T-helper 1 cell treated with Interleukin-12 subunit alpha and Interleukin-12 subunit beta and Interleukin-4 antibody, amounts not matched to agents 30 μg/mL and 1 μg/mL, for 36 hours (primary cell): Measurements from ENCODE around the gene RNPEP.
"Not testable (repeated sequence)": the region's sequence is repeated elsewhere in the genome, so short reads cannot be mapped to it uniquely, and the experiment has no call there.

Source experiments
- H3K27ac Mint-ChIP-seq: one replicate; pipeline ENCODE4 v1.8.0; 2021; ENCODE audit warnings: mild to moderate bottlenecking, mixed read lengths
- H3K27me3 Mint-ChIP-seq: one replicate; pipeline ENCODE4 v1.8.0; 2021; ENCODE audit warnings: low read depth, mixed read lengths
- H3K36me3 Mint-ChIP-seq: one replicate; pipeline ENCODE4 v1.8.0; 2021; ENCODE audit warnings: low read depth, mixed read lengths
- H3K4me1 Mint-ChIP-seq: one replicate; pipeline ENCODE4 v1.8.0; 2021; ENCODE audit warnings: low read depth, mixed read lengths
- H3K4me3 Mint-ChIP-seq: one replicate; pipeline ENCODE4 v1.8.0; 2021; ENCODE audit warnings: mild to moderate bottlenecking, moderate library complexity, mixed read lengths
- H3K9me3 Mint-ChIP-seq: one replicate; pipeline ENCODE4 v1.8.0; 2021; ENCODE audit warnings: mixed read lengths

RNPEP gene, protein sequence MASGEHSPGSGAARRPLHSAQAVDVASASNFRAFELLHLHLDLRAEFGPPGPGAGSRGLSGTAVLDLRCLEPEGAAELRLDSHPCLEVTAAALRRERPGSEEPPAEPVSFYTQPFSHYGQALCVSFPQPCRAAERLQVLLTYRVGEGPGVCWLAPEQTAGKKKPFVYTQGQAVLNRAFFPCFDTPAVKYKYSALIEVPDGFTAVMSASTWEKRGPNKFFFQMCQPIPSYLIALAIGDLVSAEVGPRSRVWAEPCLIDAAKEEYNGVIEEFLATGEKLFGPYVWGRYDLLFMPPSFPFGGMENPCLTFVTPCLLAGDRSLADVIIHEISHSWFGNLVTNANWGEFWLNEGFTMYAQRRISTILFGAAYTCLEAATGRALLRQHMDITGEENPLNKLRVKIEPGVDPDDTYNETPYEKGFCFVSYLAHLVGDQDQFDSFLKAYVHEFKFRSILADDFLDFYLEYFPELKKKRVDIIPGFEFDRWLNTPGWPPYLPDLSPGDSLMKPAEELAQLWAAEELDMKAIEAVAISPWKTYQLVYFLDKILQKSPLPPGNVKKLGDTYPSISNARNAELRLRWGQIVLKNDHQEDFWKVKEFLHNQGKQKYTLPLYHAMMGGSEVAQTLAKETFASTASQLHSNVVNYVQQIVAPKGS

DNA sequence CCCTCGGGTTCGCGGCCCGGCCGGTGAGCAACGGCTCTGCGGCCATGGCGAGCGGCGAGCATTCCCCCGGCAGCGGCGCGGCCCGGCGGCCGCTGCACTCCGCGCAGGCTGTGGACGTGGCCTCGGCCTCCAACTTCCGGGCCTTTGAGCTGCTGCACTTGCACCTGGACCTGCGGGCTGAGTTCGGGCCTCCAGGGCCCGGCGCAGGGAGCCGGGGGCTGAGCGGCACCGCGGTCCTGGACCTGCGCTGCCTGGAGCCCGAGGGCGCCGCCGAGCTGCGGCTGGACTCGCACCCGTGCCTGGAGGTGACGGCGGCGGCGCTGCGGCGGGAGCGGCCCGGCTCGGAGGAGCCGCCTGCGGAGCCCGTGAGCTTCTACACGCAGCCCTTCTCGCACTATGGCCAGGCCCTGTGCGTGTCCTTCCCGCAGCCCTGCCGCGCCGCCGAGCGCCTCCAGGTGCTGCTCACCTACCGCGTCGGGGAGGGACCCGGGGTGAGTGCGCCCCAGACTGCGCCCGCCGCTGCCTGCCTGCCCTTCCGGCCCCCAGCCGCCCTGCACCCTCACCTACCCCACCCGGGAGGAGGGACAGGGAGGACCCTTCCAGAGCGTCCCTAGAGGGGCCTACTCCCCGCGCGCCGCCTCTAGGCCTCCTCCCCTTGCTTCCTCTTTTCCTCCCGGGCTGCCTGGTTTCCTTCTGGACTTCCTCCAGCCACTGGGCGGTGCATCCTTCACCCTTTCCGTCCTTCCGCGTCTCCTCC, at the start of gene RNPEP:
RNPEP (plus strand) TSS at position 26 of the 757 bp plus-strand sequence; CDS start at position 45, 19 bp downstream.
- Mint-ChIP-seq H3K36me3 (peaks cover 5% of the 10 kb centered on the region), H3K9me3 (no peaks in the 10 kb centered on the region), H3K4me3 (peak within 1 kb of the TSS; percentile 100), H3K27ac (peak within 1 kb of the TSS; percentile 95), H3K27me3 (no peaks in the 10 kb centered on the region), H3K4me1 (peaks cover 19% of the 10 kb centered on the region)

DNA sequence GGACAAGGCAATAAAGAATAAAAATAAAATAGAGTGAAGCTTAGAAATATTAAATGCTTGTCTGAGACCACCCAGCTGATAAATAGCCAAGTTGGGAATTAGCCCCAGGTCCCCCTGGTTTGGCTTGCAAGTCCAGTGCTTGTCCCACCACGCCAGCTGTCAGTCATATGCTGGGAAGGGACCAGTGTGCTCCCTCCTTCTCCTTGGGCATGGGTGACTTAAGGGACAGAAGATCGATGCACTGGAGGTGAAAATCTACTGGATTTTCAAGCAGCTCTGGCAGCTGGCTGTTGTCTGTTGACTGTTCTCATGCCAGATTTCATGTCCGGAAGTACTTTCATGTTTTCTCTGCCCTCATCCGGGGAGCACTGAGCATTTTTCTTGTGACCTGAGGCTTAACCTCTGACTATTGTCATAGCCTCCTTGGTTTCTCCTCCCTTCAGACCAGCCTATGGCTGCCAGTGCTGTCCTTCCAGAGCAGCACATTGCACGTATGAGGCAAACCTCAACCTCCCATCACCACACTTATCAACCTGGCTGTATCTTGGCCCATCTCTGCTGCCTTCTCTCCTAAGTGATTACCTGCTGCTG, 48.5 kb upstream of the RNPEP start:
- Mint-ChIP-seq H3K9me3 (no peaks in the 10 kb centered on the region), H3K4me1 (no peaks in the 10 kb centered on the region), H3K36me3 (no peaks in the 10 kb centered on the region), H3K27ac (no peak overlapping the region), H3K27me3 (peaks cover 16% of the 10 kb centered on the region), H3K4me3 (no peak overlapping the region)

DNA sequence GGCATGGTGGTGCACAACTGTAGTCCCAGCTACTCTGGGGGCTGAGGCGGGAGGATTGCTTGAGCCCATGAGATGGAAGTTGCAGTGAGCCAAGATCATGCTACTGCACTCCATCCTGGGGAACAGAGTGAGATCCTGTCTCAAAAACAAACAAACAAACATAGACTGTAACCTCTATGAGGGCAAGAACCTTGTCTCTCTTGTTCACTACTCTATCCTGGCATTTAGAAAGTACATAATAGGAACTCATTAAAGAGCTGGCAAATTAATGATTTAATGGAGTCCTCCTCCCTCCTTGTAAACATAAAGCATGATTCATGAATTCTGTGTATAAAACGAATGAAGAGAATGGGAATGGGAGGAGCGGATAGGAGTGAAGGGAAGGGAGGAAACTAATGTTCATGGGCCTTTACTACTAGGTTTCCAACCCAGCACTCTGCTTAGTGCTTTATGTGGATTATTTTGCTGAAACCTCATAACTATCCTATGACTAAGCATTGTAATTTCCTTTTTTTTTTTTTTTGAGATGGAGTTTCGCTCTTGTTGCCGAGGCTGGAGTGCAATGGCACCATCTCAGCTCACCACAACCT, 44.7 kb upstream of the RNPEP start:
- Mint-ChIP-seq H3K4me3 (no peak overlapping the region), H3K36me3 (no peaks in the 10 kb centered on the region), H3K4me1 (no peaks in the 10 kb centered on the region), H3K9me3 (no peaks in the 10 kb centered on the region), H3K27me3 (peaks cover 16% of the 10 kb centered on the region), H3K27ac (no peak overlapping the region)

DNA sequence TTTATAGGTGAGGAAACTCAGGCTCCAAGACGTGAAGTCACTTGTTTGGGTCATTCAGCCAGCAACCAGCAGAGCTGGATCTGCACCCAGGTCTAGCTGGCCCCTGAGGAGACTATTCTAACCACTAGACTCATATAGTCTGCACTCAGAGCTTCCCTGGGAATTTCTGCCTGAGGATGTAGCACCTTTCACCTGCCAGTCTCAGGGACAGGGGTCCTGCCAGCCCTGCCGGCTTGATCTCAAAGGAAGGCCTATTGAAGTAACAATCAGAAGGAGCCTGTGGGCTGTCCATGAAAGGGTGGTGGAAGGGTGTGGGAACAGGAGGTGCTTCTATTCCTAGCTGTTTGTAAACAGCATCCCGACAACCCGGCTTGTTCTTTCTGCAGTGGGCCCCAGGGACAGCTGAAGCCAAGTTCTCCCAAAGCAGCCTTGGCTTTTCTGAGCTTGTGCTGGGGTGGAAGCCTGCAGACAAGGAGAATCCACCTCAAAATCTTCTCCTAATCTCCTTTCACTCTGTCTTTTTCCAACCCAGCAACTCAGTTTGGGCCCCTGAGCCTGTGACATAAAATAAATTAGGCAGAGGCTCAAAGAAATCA, 43.9 kb upstream of the RNPEP start:
- Mint-ChIP-seq H3K4me3 (no peak overlapping the region), H3K4me1 (no peaks in the 10 kb centered on the region), H3K36me3 (no peaks in the 10 kb centered on the region), H3K9me3 (no peaks in the 10 kb centered on the region), H3K27me3 (peaks cover 19% of the 10 kb centered on the region), H3K27ac (no peak overlapping the region)

DNA sequence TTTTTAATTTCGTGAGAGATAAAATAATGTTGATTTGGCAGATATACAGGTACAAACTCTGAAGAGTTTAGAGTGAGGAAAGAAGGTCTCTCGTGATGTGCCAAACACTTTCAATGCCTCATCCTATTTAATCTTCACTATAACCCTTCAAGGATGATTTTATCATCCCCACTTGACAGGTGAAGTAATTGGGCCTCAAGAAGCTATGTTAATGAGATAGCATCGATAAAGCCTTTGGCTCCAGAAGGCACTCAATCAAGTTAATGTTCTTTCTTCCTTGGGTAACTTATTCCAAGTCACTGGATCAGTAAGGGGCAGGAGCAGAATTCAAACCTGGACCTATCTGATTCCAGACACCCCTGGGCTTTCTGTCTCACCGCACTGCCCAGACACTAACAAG, 43.3 kb upstream of the RNPEP start:
- H3K4me3 Mint-ChIP-seq, result no peak overlapping the region
- H3K9me3 Mint-ChIP-seq, result no peaks in the 10 kb centered on the region
- H3K36me3 Mint-ChIP-seq, result no peaks in the 10 kb centered on the region
- H3K4me1 Mint-ChIP-seq, result no peaks in the 10 kb centered on the region
- no peak overlapping the region for H3K27ac Mint-ChIP-seq
- H3K27me3 Mint-ChIP-seq, result peaks cover 23% of the 10 kb centered on the region

DNA sequence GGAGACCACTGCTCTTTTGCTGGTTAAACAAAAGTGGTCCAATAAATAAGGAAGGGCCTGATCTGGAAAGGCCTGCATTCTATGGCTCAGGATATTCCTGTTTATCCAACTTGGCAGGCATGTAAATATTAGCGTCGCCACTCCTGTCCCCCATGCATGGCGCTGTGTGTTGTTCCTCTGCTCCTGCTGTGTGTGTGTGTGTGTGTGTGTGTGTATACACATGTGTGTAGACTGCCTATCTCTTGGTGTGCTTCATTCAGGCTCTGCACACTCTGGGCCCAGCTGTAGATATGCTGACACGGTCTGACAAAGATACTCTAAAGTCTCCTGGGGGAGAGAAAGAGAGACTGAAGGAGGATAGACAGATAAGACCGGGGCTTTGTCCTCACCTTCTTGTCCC, 42.9 kb upstream of the RNPEP start:
- Mint-ChIP-seq H3K27ac (no peak overlapping the region), H3K4me1 (no peaks in the 10 kb centered on the region), H3K27me3 (peaks cover 23% of the 10 kb centered on the region), H3K36me3 (no peaks in the 10 kb centered on the region), H3K9me3 (no peaks in the 10 kb centered on the region), H3K4me3 (no peak overlapping the region)

DNA sequence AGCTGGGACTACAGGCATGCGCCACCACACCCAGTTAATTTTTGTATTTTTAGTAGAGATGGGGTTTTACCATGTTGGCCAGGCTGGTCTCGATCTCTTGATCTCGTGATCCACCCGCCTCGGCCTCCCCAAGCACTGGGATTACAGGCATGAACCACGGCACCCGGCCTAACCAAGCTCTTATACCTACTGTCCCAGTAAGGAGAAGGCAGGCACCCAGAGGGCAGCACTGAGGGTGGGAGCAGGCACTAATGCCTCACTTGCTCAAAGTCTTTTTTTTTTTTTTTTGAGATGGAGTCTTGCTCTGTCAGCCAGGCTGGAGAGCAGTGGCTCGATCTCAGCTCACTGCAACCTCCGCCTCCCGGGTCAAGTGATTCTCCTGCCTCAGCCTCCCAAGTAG, 42.1 kb upstream of the RNPEP start:
- H3K9me3 Mint-ChIP-seq, H3K4me3 Mint-ChIP-seq, H3K4me1 Mint-ChIP-seq, H3K36me3 Mint-ChIP-seq, H3K27ac Mint-ChIP-seq: not testable (repeated sequence)
- H3K27me3 Mint-ChIP-seq, result peaks cover 25% of the 10 kb centered on the region

DNA sequence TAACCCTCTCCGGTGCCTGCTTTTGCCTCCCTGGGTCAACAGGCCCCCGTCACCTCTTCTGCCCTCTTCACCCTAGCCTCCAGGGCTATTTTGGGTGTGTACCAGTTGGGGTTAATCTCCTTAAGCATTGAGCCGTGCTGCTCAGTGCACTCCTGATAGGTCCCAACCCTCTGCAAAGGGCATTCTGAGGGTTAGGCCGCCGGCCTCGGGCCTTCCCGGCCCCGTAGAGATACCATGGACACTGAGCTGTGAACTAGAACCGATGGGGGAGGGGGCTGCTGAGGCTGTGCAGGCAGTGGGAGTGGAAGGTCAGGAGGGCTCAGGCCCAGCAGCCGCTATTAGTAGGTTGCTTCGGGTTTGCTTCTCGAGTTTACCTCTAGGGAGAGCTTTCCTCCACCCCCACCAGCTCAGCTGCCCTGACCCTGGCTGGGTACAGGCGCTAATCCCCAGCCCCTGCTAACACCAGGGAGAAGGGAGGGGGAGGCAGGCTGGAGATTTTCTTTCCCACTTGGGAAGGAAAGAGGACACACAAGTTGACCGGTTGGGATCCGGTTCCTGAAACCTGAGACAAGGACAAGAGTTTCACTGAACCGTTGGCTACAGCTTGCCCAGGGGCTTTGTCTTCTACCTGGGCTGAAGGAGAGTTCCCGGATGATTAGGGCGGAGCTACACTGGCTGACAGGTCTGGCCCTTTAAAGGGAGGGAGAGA, 40.9 kb upstream of the RNPEP start:
- Mint-ChIP-seq H3K27me3 (peaks cover 34% of the 10 kb centered on the region), H3K27ac (no peak overlapping the region), H3K36me3 (no peaks in the 10 kb centered on the region), H3K4me3 (no peak overlapping the region), H3K9me3 (no peaks in the 10 kb centered on the region), H3K4me1 (peaks cover 7% of the 10 kb centered on the region)

DNA sequence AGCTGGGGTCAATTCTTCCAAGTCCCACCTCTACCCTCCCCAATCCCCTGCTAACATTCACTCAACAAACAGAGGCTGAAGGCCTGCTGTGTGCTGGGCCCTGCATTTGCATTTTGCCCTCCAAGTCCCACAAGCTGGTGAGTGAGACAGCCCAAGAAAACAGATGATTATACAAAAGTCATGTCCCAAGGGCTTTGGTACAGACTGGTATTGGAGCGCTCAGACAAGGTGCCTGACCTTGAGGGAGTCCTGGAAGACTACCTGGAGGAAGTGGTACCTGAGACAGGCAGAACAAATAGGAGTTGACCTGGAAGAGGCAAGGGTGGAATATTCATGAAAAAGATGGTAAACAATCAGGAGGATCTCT, 40.3 kb upstream of the RNPEP start:
- Mint-ChIP-seq H3K9me3 (no peaks in the 10 kb centered on the region), H3K4me1 (peaks cover 13% of the 10 kb centered on the region), H3K4me3 (no peak overlapping the region), H3K27me3 (peaks cover 39% of the 10 kb centered on the region), H3K27ac (no peak overlapping the region), H3K36me3 (peaks cover 1% of the 10 kb centered on the region)

DNA sequence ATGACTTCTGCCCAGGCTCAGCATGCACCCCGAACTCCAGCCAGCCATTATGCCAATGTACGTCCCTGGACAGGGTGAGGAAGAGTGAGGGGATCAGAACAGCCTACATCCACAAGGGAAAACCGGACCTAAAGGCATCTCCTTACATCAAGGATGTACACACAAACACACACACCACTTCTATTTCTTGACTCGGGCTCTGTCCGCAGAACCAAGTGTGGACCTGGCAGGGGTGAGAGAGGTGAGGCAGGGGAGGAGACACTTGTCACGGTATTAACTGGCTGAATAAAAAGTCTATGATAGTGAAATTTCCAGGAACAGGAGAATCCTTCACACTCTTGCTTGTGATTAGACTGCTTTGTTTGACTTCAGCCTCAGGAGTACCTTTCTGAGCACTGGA, 38.4 kb upstream of the RNPEP start:
- peaks cover 54% of the 10 kb centered on the region for H3K27me3 Mint-ChIP-seq

DNA sequence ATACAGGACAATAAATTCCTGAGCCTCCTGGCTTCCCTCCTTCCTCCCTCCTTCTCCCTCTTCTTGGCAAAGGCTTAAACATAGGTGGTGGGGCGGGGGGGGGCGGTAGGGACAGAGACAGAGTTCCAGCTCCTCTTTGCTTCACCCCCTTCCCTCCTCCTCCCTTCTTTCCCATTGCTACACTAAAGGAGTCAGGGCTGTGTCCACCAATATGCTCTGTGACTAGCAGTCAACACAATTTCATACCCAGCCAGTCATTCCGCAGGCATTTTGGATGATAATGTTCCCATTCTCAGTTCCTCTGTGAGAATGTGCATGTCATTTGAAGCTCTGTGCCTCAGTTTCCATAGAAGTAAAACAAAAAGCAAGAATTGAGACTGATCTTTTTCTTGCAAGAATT, 37.8 kb upstream of the RNPEP start:
- H3K4me1 Mint-ChIP-seq, result peaks cover 13% of the 10 kb centered on the region
- H3K27me3 Mint-ChIP-seq, result peaks cover 56% of the 10 kb centered on the region
- no peaks in the 10 kb centered on the region for H3K9me3 Mint-ChIP-seq
- no peak overlapping the region for H3K4me3 Mint-ChIP-seq
- peaks cover 1% of the 10 kb centered on the region for H3K36me3 Mint-ChIP-seq
- H3K27ac Mint-ChIP-seq, result no peak overlapping the region

More for the DNA sequence above, 38.4 kb upstream of the RNPEP start:
- Mint-ChIP-seq H3K36me3 (peaks cover 1% of the 10 kb centered on the region), H3K4me1 (peaks cover 13% of the 10 kb centered on the region), H3K9me3 (no peaks in the 10 kb centered on the region), H3K4me3 (no peak overlapping the region), H3K27ac (no peak overlapping the region)

DNA sequence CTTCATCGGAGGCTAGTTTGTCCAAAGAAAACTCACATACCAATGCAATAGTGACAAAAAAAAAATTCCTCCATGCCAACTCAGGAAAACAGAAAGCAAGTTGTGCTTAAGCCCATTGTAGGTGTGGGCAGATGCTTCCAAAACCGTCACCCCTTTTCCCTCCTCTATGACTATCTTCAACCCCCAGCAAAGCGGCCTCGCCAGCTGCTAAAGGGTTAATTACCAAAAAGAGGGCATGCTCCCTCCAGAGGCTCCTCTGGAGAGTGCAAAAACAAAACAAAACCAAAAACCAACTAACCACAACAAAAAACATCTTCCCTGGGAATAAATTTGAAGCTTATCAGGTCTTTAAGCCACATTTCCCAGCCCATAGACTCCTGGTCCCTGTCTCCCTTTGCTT, 37.3 kb upstream of the RNPEP start:
- peaks cover 61% of the 10 kb centered on the region for H3K27me3 Mint-ChIP-seq
- H3K4me3 Mint-ChIP-seq, result no peak overlapping the region
- H3K36me3 Mint-ChIP-seq, result peaks cover 1% of the 10 kb centered on the region
- peaks cover 13% of the 10 kb centered on the region for H3K4me1 Mint-ChIP-seq
- H3K27ac Mint-ChIP-seq, result no peak overlapping the region
- H3K9me3 Mint-ChIP-seq, result no peaks in the 10 kb centered on the region

DNA sequence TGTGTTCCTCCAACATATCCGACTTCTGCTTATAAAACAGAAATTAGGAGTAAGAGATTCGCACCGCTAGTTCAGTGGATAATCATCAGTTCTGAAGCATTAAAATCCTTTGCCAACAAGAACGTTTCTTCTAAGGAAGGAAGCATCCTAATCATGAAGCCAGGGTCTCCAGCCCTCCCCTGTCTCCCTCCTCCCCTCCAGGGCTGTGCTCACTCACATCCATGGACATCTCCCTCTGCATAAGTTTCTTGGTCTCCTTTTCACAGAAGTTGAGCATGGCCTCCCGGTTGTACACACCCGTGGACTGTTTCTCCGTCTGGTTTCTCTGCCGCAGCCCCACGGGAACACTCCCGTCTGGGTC, 36.6 kb upstream of the RNPEP start:
- no peak overlapping the region for H3K27ac Mint-ChIP-seq
- H3K4me3 Mint-ChIP-seq, result no peak overlapping the region
- peaks cover 1% of the 10 kb centered on the region for H3K36me3 Mint-ChIP-seq
- H3K4me1 Mint-ChIP-seq, result peaks cover 13% of the 10 kb centered on the region
- H3K9me3 Mint-ChIP-seq, result no peaks in the 10 kb centered on the region
- peaks cover 63% of the 10 kb centered on the region for H3K27me3 Mint-ChIP-seq
